GM18505 (cell line): ENCODE measurements around the gene MECR.

Source experiments
- ATAC-seq: cut with Tn5 transposase; IDR thresholded peaks from one replicate; pipeline ENCODE4 v1.9.1; 2021; ENCODE audit not compliant: unreplicated experiment
- POLR2A ChIP-seq: IDR thresholded peaks from 4 replicates; pipeline ENCODE4 v1.6.1; 2011; ENCODE audit warnings: borderline replicate concordance; ENCODE audit not compliant: insufficient read depth, insufficient read length; ENCODE audit errors: extremely low read depth

Gene MECR

DNA sequence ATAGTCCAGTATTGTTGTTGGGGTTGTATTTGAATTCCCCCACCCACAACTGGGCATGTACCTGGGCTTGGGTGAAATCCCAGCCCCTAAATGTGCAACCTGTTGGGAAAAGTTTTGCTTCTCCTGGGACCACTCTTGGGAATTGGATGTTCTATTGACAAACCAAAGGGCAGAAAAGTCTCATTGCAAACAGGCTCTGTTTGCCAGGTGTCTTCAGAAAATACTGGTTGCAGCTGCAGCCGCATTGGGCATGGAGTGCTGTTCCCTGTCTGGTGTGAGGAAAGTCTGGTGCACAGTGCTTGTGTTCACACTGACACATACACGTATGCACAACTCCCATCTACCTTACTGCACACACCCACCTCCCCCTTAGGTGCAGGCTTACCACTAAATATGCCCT, 17.7 kb upstream of the MECR start:
- ATAC-seq, result no peak
- no peak for TF ChIP-seq POLR2A

DNA sequence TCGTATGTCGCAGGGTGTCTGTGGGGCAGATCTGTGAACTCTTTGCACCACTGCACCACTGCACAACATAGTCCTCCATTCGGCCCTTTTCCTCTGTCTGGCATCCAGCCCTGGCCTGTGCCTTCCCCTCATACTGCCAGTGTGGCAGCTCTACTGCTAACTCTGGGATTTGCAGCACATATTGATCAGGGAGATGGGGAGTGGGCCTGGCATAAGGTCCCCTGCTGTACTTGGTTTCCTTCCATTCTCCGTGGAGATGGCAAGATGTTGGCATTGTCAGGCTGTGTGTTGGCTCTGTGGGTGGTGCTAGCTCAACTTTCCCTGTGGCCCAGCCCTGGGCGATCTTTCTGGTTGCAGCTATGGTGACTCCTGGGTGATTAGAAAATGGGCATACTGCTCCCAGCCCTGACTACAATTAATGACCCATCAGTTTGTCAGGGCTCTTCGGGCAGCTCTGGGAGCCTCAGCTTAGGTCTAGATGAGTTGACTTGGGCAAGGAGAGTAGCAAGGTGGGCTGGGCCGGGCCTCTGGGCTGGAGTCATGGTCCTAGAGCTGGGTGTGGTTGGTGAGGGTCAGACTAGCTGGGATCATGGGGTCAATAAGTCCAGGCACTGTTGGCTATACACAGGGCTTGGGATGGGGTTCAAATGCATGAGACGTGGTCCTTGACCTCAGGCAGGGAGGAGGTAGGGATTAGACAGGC, 17.0 kb upstream of the MECR start:
- no peak for ATAC-seq

DNA sequence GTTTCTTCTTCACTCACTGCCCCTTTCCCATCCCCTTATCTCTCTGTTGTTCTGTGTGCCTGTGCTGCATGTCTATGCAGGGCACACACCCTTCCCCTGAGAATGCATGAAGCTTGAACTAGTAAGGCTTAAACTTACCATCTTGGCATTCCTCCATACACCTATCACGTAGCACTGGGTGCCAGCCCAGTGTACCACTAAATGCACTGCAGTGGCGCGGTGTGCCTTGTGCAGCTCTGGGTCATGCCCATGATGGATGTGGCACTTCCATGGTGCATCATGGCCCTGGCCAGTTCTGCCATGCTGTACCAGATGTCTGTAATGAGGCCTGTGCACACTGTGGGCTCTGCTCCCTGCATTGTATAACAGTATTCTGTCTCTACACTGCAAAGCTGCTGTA, 16.3 kb upstream of the MECR start:
- TF ChIP-seq POLR2A, result no peak

More for the DNA sequence above, 17.0 kb upstream of the MECR start:
- no peak for TF ChIP-seq POLR2A

DNA sequence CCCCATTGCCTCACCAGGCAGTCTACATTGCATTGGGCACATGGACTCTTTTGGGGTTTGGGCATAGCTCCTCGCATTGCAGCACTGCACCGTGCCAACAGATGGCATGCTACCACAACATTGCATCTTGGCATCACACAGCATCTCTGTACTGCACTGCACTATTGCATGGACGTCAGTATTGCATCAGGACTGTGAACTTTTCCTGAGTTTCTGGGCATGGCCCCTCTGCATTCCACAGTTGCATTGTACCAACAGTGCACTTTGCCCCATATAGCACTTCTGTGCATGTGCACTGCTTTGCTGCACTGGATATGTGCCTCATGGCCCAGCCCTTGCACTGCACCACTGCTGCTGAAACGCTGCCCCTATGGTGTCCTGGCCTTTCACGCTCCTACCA, 15.1 kb upstream of the MECR start:
- ATAC-seq, result no peak

More for the DNA sequence above, 16.3 kb upstream of the MECR start:
- no peak for ATAC-seq

GRCh38 chr1:29245261-29245660, 14.5 kb upstream of the MECR start:
- ATAC-seq, result no peak
- TF ChIP-seq POLR2A, result no peak

More for the DNA sequence above, 15.1 kb upstream of the MECR start:
- TF ChIP-seq POLR2A, result no peak

GRCh38 chr1:29243871-29244200, 13.1 kb upstream of the MECR start:
- no peak for TF ChIP-seq POLR2A
- no peak for ATAC-seq

- TF ChIP-seq POLR2A, result no peak
- no peak for ATAC-seq
Observed at GRCh38 chr1:29243023-29243870, 12.5 kb upstream of the MECR start.

GRCh38 chr1:29240986-29241385, 10.3 kb upstream of the MECR start:
- ATAC-seq, result no peak

GRCh38 chr1:29240400-29240837, 9.7 kb upstream of the MECR start:
- no peak for TF ChIP-seq POLR2A
- no peak for ATAC-seq

More at GRCh38 chr1:29240986-29241385, 10.3 kb upstream of the MECR start:
- TF ChIP-seq POLR2A, result no peak

- no peak for TF ChIP-seq POLR2A
- ATAC-seq, result no peak
Observed at GRCh38 chr1:29239142-29239541, 8.4 kb upstream of the MECR start.

DNA sequence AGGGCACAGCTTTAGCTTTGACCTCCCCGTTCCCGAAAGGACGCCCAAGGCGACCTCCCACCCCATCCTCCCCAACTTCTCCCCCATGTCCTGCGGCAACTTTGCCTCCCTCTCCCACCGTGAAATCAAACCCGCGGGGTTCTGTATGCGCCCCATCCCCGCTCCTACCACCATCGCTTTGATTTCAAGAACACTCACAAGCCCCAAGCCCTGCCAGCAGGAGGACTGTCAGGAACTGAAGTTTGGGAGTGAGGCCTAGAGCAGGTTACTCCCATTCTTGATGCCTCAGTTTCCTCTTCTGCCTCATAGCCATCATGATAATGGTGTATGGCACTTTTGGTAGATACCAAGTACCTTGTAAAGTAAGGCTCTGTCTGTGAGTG, 7.9 kb upstream of the MECR start:
- no peak for ATAC-seq
- TF ChIP-seq POLR2A, result no peak

- no peak for ATAC-seq
- no peak for TF ChIP-seq POLR2A
Observed at GRCh38 chr1:29237852-29238619, 7.3 kb upstream of the MECR start.

DNA sequence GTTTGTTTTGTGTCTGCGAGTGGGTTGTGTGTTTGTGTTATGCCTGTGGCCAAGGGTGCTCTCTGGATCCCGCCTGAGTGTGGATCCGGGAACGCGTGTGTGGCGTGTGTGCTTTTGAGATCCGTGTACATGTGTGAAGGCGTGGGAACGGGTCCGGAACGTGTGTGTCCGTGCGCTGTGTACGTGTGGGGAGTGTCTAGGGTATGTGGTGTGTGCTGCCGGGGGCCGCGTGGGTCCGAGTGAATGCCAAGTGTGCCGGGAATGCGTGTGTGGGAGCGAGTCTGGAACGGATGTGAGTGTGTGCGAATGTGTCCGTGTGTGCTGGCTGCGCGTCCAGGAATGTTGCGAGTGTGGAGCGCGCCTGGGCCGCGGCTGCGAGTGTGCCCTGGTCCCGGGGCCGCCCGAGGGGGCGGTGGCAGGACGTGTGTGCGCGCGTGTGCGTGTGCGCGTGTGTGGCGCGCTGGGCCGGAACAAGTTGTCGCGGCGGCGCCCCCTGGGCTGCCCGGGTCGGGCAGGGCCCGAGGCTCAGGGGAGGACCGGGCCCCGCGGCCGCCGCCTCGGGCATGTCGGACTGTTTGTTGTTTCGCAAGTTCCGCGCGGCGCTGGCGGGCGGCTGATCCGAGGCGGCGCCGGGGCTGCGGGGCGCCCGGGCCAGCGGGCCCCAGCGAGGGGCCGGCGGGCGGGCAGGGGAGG, 6.5 kb upstream of the MECR start:
- TF ChIP-seq POLR2A, result no peak
- ATAC-seq, result no peak

GRCh38 chr1:29236712-29237128, 6.0 kb upstream of the MECR start:
- ATAC-seq, result no peak
- TF ChIP-seq POLR2A, result no peak
